H9 (cell line): Measurements from ENCODE around the gene SLC16A10. TPM values are rescaled to one million over a fixed set of nuclear protein-coding genes. Genes with fewer than 3 reads are reported as not detected.

Experiments used
- DNase-seq: peaks from one replicate; pipeline ENCODE4 v3.0.0-alpha.2; 2017
- H2AFZ ChIP-seq: one replicate; pipeline ENCODE4 v1.6.1; 2013; ENCODE audit warnings: mild to moderate bottlenecking, low read length, control low read depth, moderate library complexity
- H2AK5ac ChIP-seq: 2 replicates; pipeline ENCODE4 v1.6.1; 2013; ENCODE audit warnings: low read length, control low read depth, mixed read lengths; ENCODE audit not compliant: insufficient read length
- H2BK120ac ChIP-seq: one replicate; pipeline ENCODE4 v1.6.1; 2013; ENCODE audit warnings: low read depth, mild to moderate bottlenecking, low read length, control low read depth, inconsistent platforms; ENCODE audit not compliant: poor library complexity, severe bottlenecking
- H2BK12ac ChIP-seq: 2 replicates; pipeline ENCODE4 v1.6.1; 2013; ENCODE audit warnings: low read length, control low read depth, mixed read lengths, low read depth; ENCODE audit not compliant: insufficient read length
- H2BK15ac ChIP-seq: 2 replicates; pipeline ENCODE4 v1.6.1; 2013; ENCODE audit warnings: low read depth, low read length, control low read depth
- H2BK20ac ChIP-seq: one replicate; pipeline ENCODE4 v1.6.1; 2013; ENCODE audit warnings: low read depth, mild to moderate bottlenecking, low read length, control low read depth, inconsistent platforms; ENCODE audit not compliant: poor library complexity, severe bottlenecking
- H2BK5ac ChIP-seq: 2 replicates; pipeline ENCODE4 v1.6.1; 2013; ENCODE audit warnings: low read length, control low read depth, mixed read lengths; ENCODE audit not compliant: insufficient read length
- H3K14ac ChIP-seq: 2 replicates; pipeline ENCODE4 v1.6.1; 2013; ENCODE audit warnings: low read length, control low read depth; ENCODE audit not compliant: insufficient read depth
- H3K18ac ChIP-seq: 2 replicates; pipeline ENCODE4 v1.6.1; 2013; ENCODE audit warnings: low read depth, mild to moderate bottlenecking, mixed read lengths, low read length, control low read depth; ENCODE audit not compliant: insufficient read length
- H3K23ac ChIP-seq: 2 replicates; pipeline ENCODE4 v1.6.1; 2013; ENCODE audit warnings: low read length, control low read depth, mixed read lengths, low read depth; ENCODE audit not compliant: insufficient read length
- H3K23me2 ChIP-seq: 2 replicates; pipeline ENCODE4 v1.6.1; 2013; ENCODE audit warnings: low read depth, mild to moderate bottlenecking, mixed read lengths, low read length, control low read depth; ENCODE audit not compliant: insufficient read length, poor library complexity, severe bottlenecking
- H3K27ac ChIP-seq: 2 replicates; pipeline ENCODE4 v1.5.1; 2013; ENCODE audit warnings: low read length, control low read depth, mixed read lengths, low read depth; ENCODE audit not compliant: insufficient read length
- H3K27me3 ChIP-seq: 2 replicates; pipeline ENCODE4 v1.6.1; 2013; ENCODE audit warnings: low read length, control low read depth, inconsistent platforms; ENCODE audit not compliant: insufficient read depth
- H3K4ac ChIP-seq: 2 replicates; pipeline ENCODE4 v1.6.1; 2013; ENCODE audit warnings: low read depth, mild to moderate bottlenecking, control low read depth, inconsistent platforms, low read length, moderate library complexity
- H3K4me1 ChIP-seq: 2 replicates; pipeline ENCODE4 v1.6.1; 2013; ENCODE audit warnings: low read length, control low read depth, inconsistent platforms; ENCODE audit not compliant: insufficient read depth
- H3K4me2 ChIP-seq: 2 replicates; pipeline ENCODE4 v1.6.1; 2013; ENCODE audit warnings: low read length, control low read depth, mixed read lengths; ENCODE audit not compliant: insufficient read length, insufficient read depth
- H3K56ac ChIP-seq: 2 replicates; pipeline ENCODE4 v1.6.1; 2013; ENCODE audit warnings: low read depth, mild to moderate bottlenecking, mixed read lengths, low read length, control low read depth; ENCODE audit not compliant: insufficient read length
- H3K79me1 ChIP-seq: 2 replicates; pipeline ENCODE4 v1.6.1; 2013; ENCODE audit warnings: low read depth, mild to moderate bottlenecking, moderate library complexity, low read length, control low read depth, inconsistent platforms; ENCODE audit not compliant: insufficient read depth, poor library complexity, severe bottlenecking
- H3K79me2 ChIP-seq: 2 replicates; pipeline ENCODE4 v1.6.1; 2013; ENCODE audit warnings: low read length, control low read depth, inconsistent platforms; ENCODE audit not compliant: insufficient read depth
- H3K9ac ChIP-seq: 2 replicates; pipeline ENCODE4 v1.6.1; 2013; ENCODE audit warnings: low read length, control low read depth, mixed read lengths; ENCODE audit not compliant: insufficient read length; ENCODE audit errors: extremely low read depth
- H3K9me3 ChIP-seq: one replicate; pipeline ENCODE4 v1.6.1; 2013; ENCODE audit warnings: low read depth, low read length, inconsistent platforms; ENCODE audit not compliant: control insufficient read depth
- H3T11ph ChIP-seq: one replicate; pipeline ENCODE4 v1.6.1; 2013; ENCODE audit warnings: mild to moderate bottlenecking, low read length, control low read depth, inconsistent platforms
- H4K20me1 ChIP-seq: one replicate; pipeline ENCODE4 v1.6.1; 2013; ENCODE audit not compliant: control insufficient read depth, insufficient read length, insufficient read depth
- H4K5ac ChIP-seq: 2 replicates; pipeline ENCODE4 v1.6.1; 2013; ENCODE audit warnings: low read depth, mild to moderate bottlenecking, mixed read lengths, low read length, control low read depth; ENCODE audit not compliant: insufficient read length
- H4K8ac ChIP-seq: replicated peaks from 2 replicates; pipeline ENCODE4 v1.6.1; 2013; ENCODE audit warnings: low read length, control low read depth, mixed read lengths, low read depth; ENCODE audit not compliant: insufficient read length
- H4K91ac ChIP-seq: 2 replicates; pipeline ENCODE4 v1.6.1; 2013; ENCODE audit warnings: low read depth, mild to moderate bottlenecking, moderate library complexity, mixed read lengths, low read length, control low read depth; ENCODE audit not compliant: insufficient read length
- H3K27ac Mint-ChIP-seq, 3 experiments: 2 replicates in 2 of 3; 3 replicates in 1 of 3; pipeline ENCODE4 v1.8.0; 2020 to 2021; ENCODE audit warnings: mixed read lengths in 3 of 3, mild to moderate bottlenecking in 1 of 3, moderate library complexity in 1 of 3
- H3K27me3 Mint-ChIP-seq: 2 replicates; pipeline ENCODE4 v1.8.0; 2021; ENCODE audit warnings: low read depth, mild to moderate bottlenecking, moderate library complexity, mixed read lengths
- H3K36me3 Mint-ChIP-seq, 3 experiments: 2 replicates in 2 of 3; 3 replicates in 1 of 3; pipeline ENCODE4 v1.8.0; 2020 to 2021; ENCODE audit warnings: low read depth in 3 of 3, mixed read lengths in 3 of 3; ENCODE audit not compliant: insufficient read depth in 1 of 3
- H3K4me1 Mint-ChIP-seq, 2 experiments: 2 replicates each; pipeline ENCODE4 v1.8.0; 2020; ENCODE audit warnings: mixed read lengths in 2 of 2
- H3K4me3 Mint-ChIP-seq, 2 experiments: 2 replicates in 1 of 2; 3 replicates in 1 of 2; pipeline ENCODE4 v1.8.0; 2020 to 2021; ENCODE audit warnings: mild to moderate bottlenecking in 2 of 2, mixed read lengths in 2 of 2, moderate library complexity in 1 of 2
- H3K9me3 Mint-ChIP-seq, 2 experiments: 2 replicates in 1 of 2; 3 replicates in 1 of 2; pipeline ENCODE4 v1.8.0; 2020; ENCODE audit warnings: mild to moderate bottlenecking in 2 of 2, mixed read lengths in 2 of 2, moderate library complexity in 1 of 2
- WGBS: extraction: QIAGEN DNeasy Blood & Tissue Kit; methylation state at CpG from one replicate; pipeline ENCODE4 v1.1.7; 2013; ENCODE audit warnings: missing lambda C conversion rate, low lambda C conversion rate, mixed read lengths; ENCODE audit not compliant: insufficient read length; ENCODE audit errors: extremely low coverage; 5-methylcytosine and 5-hydroxymethylcytosine counted together
- total RNA-seq: library from RNA; stranded (reverse); gene quantifications from 2 replicates; pipeline ENCODE4 v1.2.1, GENCODE V29; 2021
- TF ChIP-seq, protein P1 (sequence below): fragments of 200-600 bp; sonication (generic); conservative IDR thresholded peaks from 3 replicates; pipeline ENCODE4 v1.8.0; 2021; ENCODE audit warnings: antibody characterized with exemption, mild to moderate bottlenecking

SLC16A10 gene
- total RNA-seq, 1 experiment from 2014 or later: 11.4 TPM

DNA sequence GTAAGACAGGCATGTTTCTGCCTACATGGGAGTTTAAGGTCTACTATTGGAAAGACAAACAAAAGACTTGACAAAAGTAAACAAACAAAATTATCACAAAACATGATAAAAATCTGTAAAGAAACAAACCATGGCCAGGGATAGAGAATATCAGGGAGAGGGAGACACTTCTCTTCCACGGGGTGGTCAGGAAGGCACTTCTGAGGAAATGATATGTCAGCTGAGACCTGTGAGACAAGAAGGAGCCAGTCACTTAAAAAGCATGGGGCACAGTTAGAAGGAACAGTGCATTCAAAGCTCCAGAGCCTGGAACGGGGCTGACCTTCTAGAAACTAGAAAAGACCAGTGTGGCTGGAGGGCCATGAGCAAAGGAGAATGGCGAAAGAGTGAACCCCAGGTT lies 35.1 kb upstream of the SLC16A10 start:
- Histone ChIP-seq H4K91ac (no peak overlapping the region), H3K23me2 (no peaks in the 10 kb centered on the region)
- WGBS: no CpG with 5 or more reads among the region's 3 CpGs

More for the DNA sequence above, 35.1 kb upstream of the SLC16A10 start:
- Mint-ChIP-seq H3K9me3 (no peaks in the 10 kb centered on the region), H3K4me3 (no peak overlapping the region), H3K27me3 (no peaks in the 10 kb centered on the region), H3K36me3 (no peaks in the 10 kb centered on the region), H3K27ac (no peak overlapping the region; a peak in 1 of 7 replicates), H3K4me1 (peaks cover under 1 to 3% of the 10 kb centered on the region in 2 experiments; a peak in 2 of 4 replicates)
- no peak overlapping the region for H3K4ac ChIP-seq
- no peak overlapping the region for H3K56ac ChIP-seq
- no peaks in the 10 kb centered on the region for H4K20me1 ChIP-seq
- no peak overlapping the region for H3K4me2 ChIP-seq
- H3K4me1 ChIP-seq: no peaks in the 10 kb centered on the region
- H2BK15ac ChIP-seq: no peak overlapping the region
- H3K9ac ChIP-seq: no peak overlapping the region
- DNase-seq: no peak
- no peak overlapping the region for H2BK120ac ChIP-seq
- no peak overlapping the region for H2BK20ac ChIP-seq
- H2BK12ac ChIP-seq: no peak overlapping the region
- H3K9me3 ChIP-seq: no peaks in the 10 kb centered on the region
- H3K18ac ChIP-seq: no peak overlapping the region
- no peak overlapping the region for H3K14ac ChIP-seq
- no peak overlapping the region for H2AK5ac ChIP-seq
- H2BK5ac ChIP-seq: no peak overlapping the region
- TF ChIP-seq, protein P1, sequence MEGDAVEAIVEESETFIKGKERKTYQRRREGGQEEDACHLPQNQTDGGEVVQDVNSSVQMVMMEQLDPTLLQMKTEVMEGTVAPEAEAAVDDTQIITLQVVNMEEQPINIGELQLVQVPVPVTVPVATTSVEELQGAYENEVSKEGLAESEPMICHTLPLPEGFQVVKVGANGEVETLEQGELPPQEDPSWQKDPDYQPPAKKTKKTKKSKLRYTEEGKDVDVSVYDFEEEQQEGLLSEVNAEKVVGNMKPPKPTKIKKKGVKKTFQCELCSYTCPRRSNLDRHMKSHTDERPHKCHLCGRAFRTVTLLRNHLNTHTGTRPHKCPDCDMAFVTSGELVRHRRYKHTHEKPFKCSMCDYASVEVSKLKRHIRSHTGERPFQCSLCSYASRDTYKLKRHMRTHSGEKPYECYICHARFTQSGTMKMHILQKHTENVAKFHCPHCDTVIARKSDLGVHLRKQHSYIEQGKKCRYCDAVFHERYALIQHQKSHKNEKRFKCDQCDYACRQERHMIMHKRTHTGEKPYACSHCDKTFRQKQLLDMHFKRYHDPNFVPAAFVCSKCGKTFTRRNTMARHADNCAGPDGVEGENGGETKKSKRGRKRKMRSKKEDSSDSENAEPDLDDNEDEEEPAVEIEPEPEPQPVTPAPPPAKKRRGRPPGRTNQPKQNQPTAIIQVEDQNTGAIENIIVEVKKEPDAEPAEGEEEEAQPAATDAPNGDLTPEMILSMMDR: no peak
- H3T11ph ChIP-seq: no peak overlapping the region
- H4K8ac ChIP-seq: no peak overlapping the region
- no peaks in the 10 kb centered on the region for H3K79me1 ChIP-seq
- H2AFZ ChIP-seq: no peak overlapping the region
- H4K5ac ChIP-seq: no peak overlapping the region
- H3K23ac ChIP-seq: no peak overlapping the region
- no peaks in the 10 kb centered on the region for H3K79me2 ChIP-seq
- no peaks in the 10 kb centered on the region for H3K27me3 ChIP-seq
- no peak overlapping the region for H3K27ac ChIP-seq
